Body of pancreas (tissue), 4 donors: ENCODE data around the gene SARM1. TPM values are rescaled to one million over a fixed set of nuclear protein-coding genes. Genes with fewer than 3 reads are reported as not detected.

ENCODE experiments used
- ATAC-seq: fragments of 150-250 bp; one replicate; pipeline ENCODE4 v1.9.1; 2016
- DNase-seq, 4 donors: peaks; one replicate each; pipeline ENCODE4 v3.0.0-alpha.2; 2019
- H3K27ac ChIP-seq, 4 donors: fragments of 200-600 bp; sonication (generic); 1 replicate in 3 of 4; 2 replicates in 1 of 4; pipeline versions ENCODE4 v1.5.1 to v1.6.1; 2016 to 2019; ENCODE audit warnings: mild to moderate bottlenecking in 1 of 4, mixed read lengths in 1 of 4, moderate library complexity in 1 of 4
- H3K27me3 ChIP-seq, 2 donors: fragments of 200-600 bp; sonication (generic); one replicate each; pipeline ENCODE4 v1.6.0; 2016; ENCODE audit warnings: mild to moderate bottlenecking in 1 of 2
- H3K36me3 ChIP-seq, 2 donors: fragments of 200-600 bp; sonication (generic); replicated peaks in 1 of 2; 2 replicates each; pipeline ENCODE4 v1.5.1; 2016; ENCODE audit warnings: low read depth in 2 of 2; ENCODE audit not compliant: insufficient read depth in 1 of 2
- H3K4me1 ChIP-seq: fragments of 200-600 bp; sonication (generic); one replicate; pipeline ENCODE4 v1.6.0; 2016
- H3K4me3 ChIP-seq, 2 donors: fragments of 200-600 bp; sonication (generic); 1 replicate in 1 of 2; 2 replicates in 1 of 2; pipeline ENCODE4 v1.5.1; 2016 to 2019
- H3K9me3 ChIP-seq, 3 donors: fragments of 200-600 bp; sonication (generic); 1 replicate in 2 of 3; 2 replicates in 1 of 3; pipeline ENCODE4 v1.5.1; 2016
- CTCF ChIP-seq, 7 experiments: fragments of 450-650 bp in 4 of 7; fragments of 200-600 bp in 3 of 7; sonication (generic) in 3 of 7; IDR thresholded peaks; one replicate each; pipeline ENCODE4 v1.5.1; 2016 to 2019; ENCODE audit warnings: antibody characterized with exemption in 7 of 7
- POLR2A ChIP-seq, 3 donors: fragments of 450-650 bp; IDR thresholded peaks; one replicate each; pipeline ENCODE4 v1.6.1; 2016; ENCODE audit warnings: antibody characterized with exemption in 3 of 3, mild to moderate bottlenecking in 2 of 3
- WGBS, 2 donors: methylation state at CpG; one replicate each; pipeline ENCODE4 v1.1.5; 2017; 5-methylcytosine and 5-hydroxymethylcytosine counted together
- intact Hi-C: fragments of 100-400 bp; cut with DNase I; formaldehyde crosslinking; loops from one replicate; pipeline ENCODE4 v1.15.1; 2023
- total RNA-seq, 2 donors: library from RNA; depleted of rRNA; stranded (reverse); fragments of >200 nt; gene quantifications; one replicate each; pipeline ENCODE4 v1.1.0, GENCODE V29; 2016

The SARM1 gene
- total RNA-seq, 2 donors from 2014 or later: 13.7 to 33.9 TPM

- no peaks in the 10 kb centered on the region for H3K4me1 ChIP-seq
- DNase-seq (no peak), ATAC-seq (no peak)
- WGBS, 2 donors: 86 to 88% methylated on average over 4 to 6 of the region's 6 CpGs
- H3K27me3 ChIP-seq: no peaks in the 10 kb centered on the region
- no peak overlapping the region for H3K4me3 ChIP-seq
- H3K36me3 ChIP-seq: peaks cover 0 to 21% of the 10 kb centered on the region in 2 donors
- intact Hi-C loops: no loop called here
- H3K9me3 ChIP-seq: no peaks in the 10 kb centered on the region
- H3K27ac ChIP-seq: no peak overlapping the region
- TF ChIP-seq CTCF (IDR thresholded peaks at IDR 0.05) (no peak), POLR2A (IDR thresholded peaks at IDR 0.05) (no peak)
Observed at GRCh38 chr17:28396635-28397239, 25.2 kb downstream of the SARM1 start.

- TF ChIP-seq POLR2A (IDR thresholded peaks at IDR 0.05): no peak
- no peak for TF ChIP-seq CTCF (IDR thresholded peaks at IDR 0.05)
- 87 to 95% methylated on average over 3 of the region's 3 CpGs for WGBS, 2 donors
- no peak for DNase-seq
- H3K9me3 ChIP-seq: no peaks in the 10 kb centered on the region
- no peak overlapping the region for H3K27ac ChIP-seq
- H3K27me3 ChIP-seq: no peaks in the 10 kb centered on the region
- intact Hi-C loops: no loop called here
- H3K4me1 ChIP-seq: no peaks in the 10 kb centered on the region
- H3K4me3 ChIP-seq: no peak overlapping the region
- no peak for ATAC-seq
- H3K36me3 ChIP-seq: peaks cover 0 to 21% of the 10 kb centered on the region in 2 donors
Observed at GRCh38 chr17:28397275-28397674, 25.8 kb downstream of the SARM1 start.

- H3K9me3 ChIP-seq: no peaks in the 10 kb centered on the region
- peaks cover 0 to 19% of the 10 kb centered on the region in 2 donors for H3K36me3 ChIP-seq
- no peak overlapping the region for H3K4me3 ChIP-seq
- TF ChIP-seq CTCF (IDR thresholded peaks at IDR 0.05): no peak
- TF ChIP-seq POLR2A (IDR thresholded peaks at IDR 0.05): no peak
- no peaks in the 10 kb centered on the region for H3K27me3 ChIP-seq
- WGBS, 2 donors: 50 to 69% methylated on average over 4 to 7 of the region's 7 CpGs
- H3K4me1 ChIP-seq: no peaks in the 10 kb centered on the region
- H3K27ac ChIP-seq: no peak overlapping the region
- no peak for ATAC-seq
- intact Hi-C loops: no loop called here
- DNase-seq: no peak
Observed at GRCh38 chr17:28397687-28398279, 26.3 kb downstream of the SARM1 start.

GRCh38 chr17:28398280-28398981, 26.9 kb downstream of the SARM1 start:
- Histone ChIP-seq H3K4me3 (no peak overlapping the region), H3K9me3 (no peaks in the 10 kb centered on the region), H3K36me3 (peaks cover 0 to 19% of the 10 kb centered on the region in 2 donors), H3K27me3 (no peaks in the 10 kb centered on the region), H3K27ac (peak overlapping the region in 1 of 4 donors; percentile 13), H3K4me1 (peaks cover 1% of the 10 kb centered on the region)
- ATAC-seq (no peak), DNase-seq (no peak)
- TF ChIP-seq POLR2A (IDR thresholded peaks at IDR 0.05) (no peak), CTCF (IDR thresholded peaks at IDR 0.05) (no peak)
- intact Hi-C loops: no loop called here
- 63 to 66% methylated on average over 5 to 6 of the region's 6 CpGs for WGBS, 2 donors
